ENCODE data around the gene ACTR1B.

ACTR1B gene

DNA sequence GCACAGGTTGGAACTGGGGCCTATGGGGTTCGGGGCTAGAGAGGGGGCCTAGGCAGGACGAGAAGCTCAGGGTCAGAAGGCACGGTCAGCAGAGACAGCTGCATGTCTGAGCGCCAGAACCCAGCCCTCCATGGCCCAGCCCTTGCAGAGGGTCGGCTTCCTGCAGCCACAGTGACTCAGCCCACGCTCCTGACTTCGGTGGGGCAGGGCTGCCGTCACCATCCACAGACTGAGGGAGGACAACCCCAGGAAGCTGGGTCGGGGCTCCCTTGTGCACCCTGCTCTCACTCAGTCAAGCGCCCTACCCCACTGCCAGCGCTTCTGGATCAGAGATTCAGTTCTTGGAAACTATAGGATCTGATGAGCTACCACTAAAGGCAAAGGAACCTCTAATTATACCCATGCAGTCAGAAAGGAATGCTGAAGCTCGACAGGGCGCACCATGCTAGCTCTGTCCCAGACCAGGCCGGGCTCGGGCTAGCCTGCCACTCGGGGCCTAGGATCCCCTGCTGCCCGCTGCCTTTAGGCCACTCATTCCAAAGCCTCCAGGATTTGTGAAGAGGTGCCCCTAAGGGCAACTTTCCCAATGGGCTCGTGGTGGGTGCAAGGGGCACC lies 3.0 kb downstream of the ACTR1B start:
- TF ChIP-seq POLR2A (IDR thresholded peaks at IDR 0.05; ENCODE audit: low read depth, low read length) (no peak), PAX5 (IDR thresholded peaks at IDR 0.05; ENCODE audit: insufficient read depth, low read length, severe bottlenecking) (no peak), TAF1 (IDR thresholded peaks at IDR 0.05; ENCODE audit: low read depth, low read length) (no peak), POLR2AphosphoS5 (IDR thresholded peaks at IDR 0.05; ENCODE audit: low read depth, low read length) (no peak), SPI1 (IDR thresholded peaks at IDR 0.05; ENCODE audit: low read depth, low read length) (no peak), POU2F2 (IDR thresholded peaks at IDR 0.05; ENCODE audit: low read depth, low read length) (no peak)
- FAIRE-seq, result no peak
- DNase-seq (ENCODE audit: insufficient read length, low spot score), result no peak

DNA sequence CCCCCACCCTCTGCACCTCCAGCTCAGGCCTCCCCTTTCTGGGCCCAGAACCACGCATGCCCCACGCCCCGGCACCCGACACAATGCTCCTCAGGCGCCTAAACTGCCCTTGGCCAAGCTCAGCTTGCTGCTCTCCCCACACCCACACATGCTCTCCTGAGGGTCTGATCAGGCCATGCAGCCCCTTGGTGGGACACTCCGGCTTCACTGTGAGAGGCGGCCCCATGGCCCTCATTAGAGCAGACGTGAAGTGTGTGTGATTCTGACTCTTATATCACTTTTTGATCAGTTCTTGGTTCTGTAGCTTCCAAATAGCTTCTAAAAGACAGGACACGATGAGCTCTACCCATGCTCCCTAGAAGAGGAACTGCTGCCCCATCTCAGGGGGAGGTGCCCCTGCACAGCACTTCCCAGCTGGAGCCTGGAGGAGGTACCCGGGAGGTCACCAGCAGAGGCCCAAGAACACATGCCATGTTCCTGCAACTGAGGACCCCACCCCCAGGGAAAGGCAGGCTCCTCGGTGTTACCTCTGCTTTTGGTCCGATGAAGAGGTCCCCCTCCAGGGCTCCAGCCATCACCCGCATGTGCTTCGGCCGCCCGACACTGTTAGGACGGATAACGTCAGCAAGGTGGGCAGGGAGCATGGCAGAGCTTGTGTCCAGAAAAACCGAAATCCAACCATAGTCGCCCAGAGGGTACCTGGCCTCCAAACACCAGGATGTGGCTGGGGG lies 3.6 kb downstream of the ACTR1B start:
- DNase-seq (ENCODE audit: insufficient read length, low spot score) (no peak), FAIRE-seq (no peak)
- no peak for TF ChIP-seq POLR2A (IDR thresholded peaks at IDR 0.05; ENCODE audit: low read depth, low read length)
- TF ChIP-seq POU2F2 (IDR thresholded peaks at IDR 0.05; ENCODE audit: low read depth, low read length), result no peak

DNA sequence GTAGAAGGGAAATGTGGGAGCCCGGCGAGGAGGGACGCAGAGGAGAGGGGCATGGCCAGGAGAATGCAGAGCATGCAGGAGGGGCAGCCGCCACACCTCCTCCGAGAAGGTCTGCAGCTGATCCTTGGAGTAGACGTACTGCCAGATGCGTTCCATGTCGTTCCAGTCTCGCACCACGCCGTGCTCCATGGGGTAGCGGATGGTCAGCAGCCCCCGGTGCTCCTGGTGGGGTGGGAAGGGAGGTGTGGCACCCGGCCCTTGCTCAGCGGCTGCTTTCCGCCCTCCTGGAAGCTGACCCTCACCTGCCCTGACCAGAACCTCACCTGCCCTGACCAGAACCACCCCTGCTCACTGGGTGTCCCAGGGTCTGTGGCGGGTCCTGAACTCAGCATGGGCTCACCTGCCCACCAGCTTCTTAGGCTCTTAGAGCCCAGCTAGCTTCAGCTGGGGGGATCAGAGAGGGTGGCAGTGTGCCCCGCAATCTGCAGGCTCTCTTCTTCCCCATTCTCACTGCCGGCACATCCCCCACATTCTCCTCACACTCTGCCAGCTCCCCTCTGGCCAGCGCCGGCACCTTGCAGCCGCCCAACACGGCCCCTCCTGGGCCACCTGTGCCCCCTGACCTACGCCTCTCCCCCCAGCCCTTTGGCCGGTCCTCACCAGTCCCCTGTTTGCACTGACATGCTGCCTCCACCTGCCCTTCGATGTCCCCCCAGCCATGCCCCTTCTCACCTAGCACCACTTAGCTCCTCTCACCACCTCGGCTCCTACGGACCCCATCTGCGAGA lies 4.4 kb downstream of the ACTR1B start:
- DNase-seq (ENCODE audit: insufficient read length, low spot score), result no peak
- no peak for FAIRE-seq
- TF ChIP-seq TAF1 (IDR thresholded peaks at IDR 0.05; ENCODE audit: low read depth, low read length), result no peak
- no peak for TF ChIP-seq POLR2A (IDR thresholded peaks at IDR 0.05; ENCODE audit: low read depth, low read length)
- TF ChIP-seq PAX5 (IDR thresholded peaks at IDR 0.05; ENCODE audit: insufficient read depth, low read length, severe bottlenecking), result no peak
- TF ChIP-seq POLR2AphosphoS5 (IDR thresholded peaks at IDR 0.05; ENCODE audit: low read depth, low read length), result no peak
- no peak for TF ChIP-seq SPI1 (IDR thresholded peaks at IDR 0.05; ENCODE audit: low read depth, low read length)
- no peak for TF ChIP-seq POU2F2 (IDR thresholded peaks at IDR 0.05; ENCODE audit: low read depth, low read length)

DNA sequence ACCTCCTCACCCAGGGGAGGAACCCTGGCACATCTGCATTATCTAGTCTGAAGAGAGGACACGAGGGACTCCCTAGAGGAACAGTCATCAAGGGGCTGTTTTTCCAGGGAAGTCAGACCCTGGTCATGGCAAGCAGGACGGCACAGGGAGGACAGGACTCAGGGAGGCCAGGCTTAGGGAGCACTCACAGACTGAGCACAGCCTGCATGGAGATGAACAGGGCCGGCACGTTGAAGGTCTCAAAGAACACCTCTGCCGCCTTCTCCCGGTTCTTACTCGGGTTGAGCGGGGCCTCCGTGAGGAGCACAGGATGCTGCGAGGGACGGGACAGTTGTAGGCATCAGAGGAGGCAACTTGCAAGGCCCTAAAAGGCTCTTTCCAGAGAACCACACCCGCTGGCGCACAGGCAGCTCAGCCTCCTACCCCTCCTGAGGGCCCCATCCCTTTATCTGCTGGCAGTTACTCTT lies 5.1 kb downstream of the ACTR1B start:
- FAIRE-seq (no peak), DNase-seq (ENCODE audit: insufficient read length, low spot score) (no peak)
- no peak for TF ChIP-seq POLR2AphosphoS5 (IDR thresholded peaks at IDR 0.05; ENCODE audit: low read depth, low read length)
- TF ChIP-seq POU2F2 (IDR thresholded peaks at IDR 0.05; ENCODE audit: low read depth, low read length), result no peak
- TF ChIP-seq TAF1 (IDR thresholded peaks at IDR 0.05; ENCODE audit: low read depth, low read length), result no peak
- TF ChIP-seq SPI1 (IDR thresholded peaks at IDR 0.05; ENCODE audit: low read depth, low read length), result no peak

DNA sequence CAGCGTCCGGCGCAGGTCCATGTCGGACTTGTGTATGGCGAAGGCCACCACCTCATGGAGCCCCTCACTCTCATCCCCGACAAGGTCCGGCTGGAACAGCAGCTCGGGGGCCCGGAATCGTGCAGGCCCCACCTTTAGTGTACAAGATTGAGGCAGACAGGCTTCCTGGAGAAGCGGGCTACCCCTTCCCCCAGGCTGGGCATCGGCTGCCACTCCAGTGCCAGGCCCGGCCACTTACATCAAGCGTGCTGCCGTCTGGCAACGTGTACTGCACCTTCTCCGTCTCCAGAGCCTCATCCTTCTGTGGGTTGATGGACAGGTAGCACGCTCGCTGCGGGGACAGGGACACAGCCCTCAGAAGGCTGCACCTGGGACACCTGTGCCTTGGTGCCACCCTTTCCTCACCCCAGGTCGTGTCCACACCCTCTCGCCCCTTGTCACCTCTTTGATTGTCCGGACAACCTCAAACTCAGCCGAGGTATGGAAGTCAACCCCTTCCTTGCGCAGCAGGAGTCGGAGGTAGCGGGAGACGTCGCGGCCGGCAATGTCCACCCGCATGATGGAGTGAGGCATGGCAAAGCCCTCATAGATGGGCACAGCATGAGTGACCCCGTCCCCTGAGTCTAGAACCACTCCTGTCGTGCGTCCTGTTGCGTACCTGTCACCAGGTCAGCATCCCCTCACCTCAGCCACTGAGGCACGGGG lies 5.7 kb downstream of the ACTR1B start:
- FAIRE-seq (no peak), DNase-seq (ENCODE audit: insufficient read length, low spot score) (no peak)
- TF ChIP-seq POU2F2 (IDR thresholded peaks at IDR 0.05; ENCODE audit: low read depth, low read length) (no peak), POLR2A (IDR thresholded peaks at IDR 0.05; ENCODE audit: low read depth, low read length) (0 out of 2 replicates have a peak, but pooled peaks have one; percentile 47)

DNA sequence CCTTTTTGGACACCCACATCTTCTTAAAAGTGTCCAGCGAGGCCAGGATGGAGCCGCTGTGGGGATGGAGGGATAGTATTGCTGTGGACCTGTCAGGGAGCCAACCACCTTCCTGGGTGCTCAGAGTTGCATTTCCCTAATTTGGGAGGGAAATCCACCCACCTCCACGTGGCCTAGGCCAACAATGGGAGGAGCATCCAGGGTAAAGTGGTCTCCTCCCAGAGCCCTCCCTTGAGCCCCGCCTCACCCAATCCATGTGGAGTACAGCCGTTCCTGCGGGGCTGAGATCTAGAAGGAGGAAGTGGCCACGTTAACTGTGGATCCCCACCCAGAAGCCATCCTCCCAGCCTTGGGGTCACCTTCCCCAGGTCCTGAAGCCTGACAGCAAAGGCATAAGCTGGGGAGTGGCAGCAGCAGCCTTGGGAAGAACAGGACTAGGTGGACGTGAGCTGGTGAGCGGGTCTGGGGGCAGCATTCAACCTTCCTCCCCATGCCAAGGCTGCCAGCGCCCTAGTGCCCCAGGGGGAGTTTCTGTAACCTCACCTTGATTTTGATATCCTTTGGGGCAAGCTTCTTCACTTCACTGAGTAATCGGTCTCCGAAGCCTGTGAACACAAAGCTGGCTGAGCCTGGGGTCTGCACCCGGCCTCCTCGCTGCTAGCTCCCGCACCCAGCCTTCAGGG lies 6.8 kb downstream of the ACTR1B start:
- no peak for DNase-seq (ENCODE audit: insufficient read length, low spot score)
- FAIRE-seq, result no peak
- no peak for TF ChIP-seq TAF1 (IDR thresholded peaks at IDR 0.05; ENCODE audit: low read depth, low read length)
- no peak for TF ChIP-seq POLR2A (IDR thresholded peaks at IDR 0.05; ENCODE audit: low read depth, low read length)
- TF ChIP-seq PAX5 (IDR thresholded peaks at IDR 0.05; ENCODE audit: insufficient read depth, low read length, severe bottlenecking), result no peak
- no peak for TF ChIP-seq SPI1 (IDR thresholded peaks at IDR 0.05; ENCODE audit: low read depth, low read length)
- TF ChIP-seq POLR2AphosphoS5 (IDR thresholded peaks at IDR 0.05; ENCODE audit: low read depth, low read length), result no peak
- no peak for TF ChIP-seq POU2F2 (IDR thresholded peaks at IDR 0.05; ENCODE audit: low read depth, low read length)

DNA sequence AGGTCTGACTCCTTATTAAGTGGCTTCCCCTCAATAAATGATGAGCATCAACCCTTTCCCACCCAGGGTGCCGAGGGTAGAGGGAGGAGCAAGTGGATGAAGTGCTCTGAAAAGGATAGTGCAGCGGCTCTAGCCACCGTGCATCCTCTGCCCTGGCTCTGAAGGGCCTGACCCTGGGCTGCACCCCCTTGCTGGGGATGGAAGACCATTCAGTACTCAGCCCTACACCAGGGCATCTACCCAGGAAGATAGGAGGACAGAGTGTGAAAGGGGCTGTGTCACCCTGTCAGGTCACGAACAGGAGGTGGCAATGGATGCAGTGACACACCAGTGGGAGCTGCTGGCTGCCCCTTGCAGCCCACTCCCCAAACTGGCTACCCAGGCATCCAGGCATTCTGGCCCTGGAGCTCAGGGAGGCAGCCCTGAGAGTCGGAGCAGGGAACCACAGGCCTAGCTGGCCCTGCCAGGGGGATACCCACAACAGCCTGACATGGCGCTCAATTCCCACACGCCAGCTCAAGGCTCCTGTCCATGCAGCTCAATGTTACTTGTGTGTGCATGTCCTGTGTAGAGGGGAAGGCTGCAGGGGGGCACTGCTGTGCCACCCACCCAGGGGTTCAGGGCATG lies 7.6 kb downstream of the ACTR1B start:
- FAIRE-seq (no peak), DNase-seq (ENCODE audit: insufficient read length, low spot score) (no peak)
- no peak for TF ChIP-seq POLR2AphosphoS5 (IDR thresholded peaks at IDR 0.05; ENCODE audit: low read depth, low read length)
- TF ChIP-seq POLR2A (IDR thresholded peaks at IDR 0.05; ENCODE audit: low read depth, low read length), result 0 out of 2 replicates have a peak, but pooled peaks have one; percentile 10
- TF ChIP-seq SPI1 (IDR thresholded peaks at IDR 0.05; ENCODE audit: low read depth, low read length), result no peak
- TF ChIP-seq PAX5 (IDR thresholded peaks at IDR 0.05; ENCODE audit: insufficient read depth, low read length, severe bottlenecking), result no peak
- no peak for TF ChIP-seq TAF1 (IDR thresholded peaks at IDR 0.05; ENCODE audit: low read depth, low read length)
- no peak for TF ChIP-seq POU2F2 (IDR thresholded peaks at IDR 0.05; ENCODE audit: low read depth, low read length)

DNA sequence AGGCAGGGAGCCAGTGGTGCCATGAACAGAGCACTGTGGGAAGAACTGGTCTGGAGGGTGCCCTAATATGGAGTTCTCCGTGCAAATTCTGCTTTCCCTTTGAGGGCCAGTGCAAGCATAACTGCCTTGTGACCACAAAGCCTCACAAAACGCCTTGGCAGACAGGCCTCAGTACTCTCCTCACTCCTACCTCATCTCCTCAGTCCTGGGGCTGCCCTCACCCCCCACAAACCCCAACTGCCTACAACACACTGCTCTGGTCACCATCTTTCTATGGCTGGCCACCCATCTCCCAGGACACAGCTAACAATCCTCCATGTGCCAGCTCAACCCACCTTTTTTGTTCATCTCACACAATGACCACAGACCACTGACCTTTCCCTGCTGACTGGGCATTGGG lies 9.1 kb downstream of the ACTR1B start:
- FAIRE-seq, result no peak
- DNase-seq (ENCODE audit: insufficient read length, low spot score), result no peak
- no peak for TF ChIP-seq POU2F2 (IDR thresholded peaks at IDR 0.05; ENCODE audit: low read depth, low read length)
- TF ChIP-seq POLR2AphosphoS5 (IDR thresholded peaks at IDR 0.05; ENCODE audit: low read depth, low read length), result peak; percentile 66; the same call in 1 of the 2 replicates

DNA sequence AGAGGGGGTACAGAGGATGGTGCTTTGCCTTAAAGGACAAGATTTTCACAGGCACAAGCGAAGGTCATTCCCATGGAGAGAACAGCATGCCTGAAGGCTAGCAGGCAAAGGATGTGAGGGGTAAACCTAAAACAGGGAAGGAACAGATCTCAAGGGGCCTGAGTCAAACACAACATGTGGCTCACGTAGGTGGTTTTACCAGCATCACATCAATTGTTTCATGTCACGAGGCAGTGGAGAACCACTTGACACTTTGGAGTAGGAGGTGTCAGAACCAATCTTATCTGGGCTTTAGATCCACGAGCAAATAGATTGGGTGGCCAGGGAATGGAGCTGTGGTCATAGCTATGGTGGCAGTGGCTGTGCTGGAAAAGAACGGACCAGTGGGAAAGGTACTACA lies 9.5 kb downstream of the ACTR1B start:
- FAIRE-seq (no peak), DNase-seq (ENCODE audit: insufficient read length, low spot score) (no peak)
- TF ChIP-seq SPI1 (IDR thresholded peaks at IDR 0.05; ENCODE audit: low read depth, low read length), result no peak
- no peak for TF ChIP-seq TAF1 (IDR thresholded peaks at IDR 0.05; ENCODE audit: low read depth, low read length)
- TF ChIP-seq POLR2AphosphoS5 (IDR thresholded peaks at IDR 0.05; ENCODE audit: low read depth, low read length), result no peak
- no peak for TF ChIP-seq POLR2A (IDR thresholded peaks at IDR 0.05; ENCODE audit: low read depth, low read length)
- no peak for TF ChIP-seq POU2F2 (IDR thresholded peaks at IDR 0.05; ENCODE audit: low read depth, low read length)
- TF ChIP-seq PAX5 (IDR thresholded peaks at IDR 0.05; ENCODE audit: insufficient read depth, low read length, severe bottlenecking), result no peak

All from GM12891 (cell line).